Femur (tissue), 1 donor: Measurements from ENCODE around the gene C10orf62.
"Not testable (repeated sequence)": the region's sequence is repeated elsewhere in the genome, so short reads cannot be mapped to it uniquely, and the experiment has no call there.

Experiments
- DNase-seq: peaks from one replicate; pipeline ENCODE4 v3.0.0-alpha.2; 2017

C10orf62 gene

GRCh38 chr10:97589479-97589878 lies at the start of gene C10orf62:
TSS of gene C10orf62 (plus strand) at chr10:97589721. CDS start at chr10:97589898, 177 bp downstream.
- DNase-seq, result no peak

- DNase-seq, result no peak
Measured at GRCh38 chr10:97540669-97541500, 48.6 kb upstream of the C10orf62 start.

GRCh38 chr10:97542169-97543024 lies 47.1 kb upstream of the C10orf62 start:
- DNase-seq, result peak; percentile 92

GRCh38 chr10:97543025-97543546 lies 46.4 kb upstream of the C10orf62 start:
- peak; percentile 83 for DNase-seq

- no peak for DNase-seq
Measured at GRCh38 chr10:97546456-97547270, 42.9 kb upstream of the C10orf62 start.

GRCh38 chr10:97547271-97547600 lies 42.3 kb upstream of the C10orf62 start:
- DNase-seq, result no peak

GRCh38 chr10:97547962-97548361 lies 41.6 kb upstream of the C10orf62 start:
- peak; percentile 64 for DNase-seq

GRCh38 chr10:97548828-97549455 lies 40.6 kb upstream of the C10orf62 start:
- peak; percentile 57 for DNase-seq

- DNase-seq, result peak; percentile 71
Measured at GRCh38 chr10:97549587-97550322, 39.8 kb upstream of the C10orf62 start.

GRCh38 chr10:97550336-97551149 lies 39.0 kb upstream of the C10orf62 start:
- DNase-seq, result no peak

- no peak for DNase-seq
Measured at GRCh38 chr10:97551271-97551670, 38.2 kb upstream of the C10orf62 start.

- DNase-seq, result peak; percentile 77
Measured at GRCh38 chr10:97553575-97554031, 35.9 kb upstream of the C10orf62 start.

GRCh38 chr10:97554336-97554735 lies 35.2 kb upstream of the C10orf62 start:
- DNase-seq, result not testable (repeated sequence)

GRCh38 chr10:97555541-97555940 lies 34.0 kb upstream of the C10orf62 start:
- DNase-seq, result not testable (repeated sequence)

- not testable (repeated sequence) for DNase-seq
Measured at GRCh38 chr10:97560731-97561381, 28.7 kb upstream of the C10orf62 start.

- not testable (repeated sequence) for DNase-seq
Measured at GRCh38 chr10:97561386-97562077, 28.0 kb upstream of the C10orf62 start.

GRCh38 chr10:97562329-97562728 lies 27.2 kb upstream of the C10orf62 start:
- not testable (repeated sequence) for DNase-seq

- DNase-seq, result no peak
Measured at GRCh38 chr10:97563337-97563736, 26.2 kb upstream of the C10orf62 start.

- no peak for DNase-seq
Measured at GRCh38 chr10:97564776-97565175, 24.7 kb upstream of the C10orf62 start.
